HepG2 (cell line): ENCODE measurements around the gene CASP7. TPM values are rescaled to one million over a fixed set of nuclear protein-coding genes. Genes with fewer than 3 reads are reported as not detected.

Source experiments
- ATAC-seq: fragments of 200-7000 bp; cut with Tn5 transposase; 3 replicates; pipeline ENCODE4 v1.9.1; 2020; ENCODE audit warnings: mild to moderate bottlenecking, moderate library complexity
- Bru-seq: library from RNA; stranded (reverse); fragments of 400-500 nt; gene quantifications from one replicate; lab custom pipeline; 2021; lab: Mats Ljungman, UMichigan
- BruChase-seq, 2 experiments: library from RNA; stranded (reverse); fragments of 400-500 nt; gene quantifications; one replicate each; lab custom pipeline; 2021; lab: Mats Ljungman, UMichigan
- BruUV-seq: library from RNA; stranded (reverse); fragments of 400-500 nt; replicated peaks from 2 replicates; lab custom pipeline; 2021; lab: Mats Ljungman, UMichigan
- CTCF ChIA-PET: fragments of 300-600 bp; formaldehyde crosslinking; extraction: SDS; loops from one replicate; lab custom pipeline; 2021; ENCODE audit warnings: low total read pairs, inconsistent platforms, low intra/inter-chr PET ratio; lab: Yijun Ruan, JAX
- POLR2A ChIA-PET: fragments of 350-600 bp; sonication (Branson Sonifier 250); formaldehyde crosslinking; loops from one replicate; lab custom pipeline; 2020; ENCODE audit warnings: antibody characterized with exemption, inconsistent platforms; lab: Yijun Ruan, JAX
- DNase-seq: peaks from one replicate; pipeline ENCODE4 v3.0.0-alpha.2; 2015; ENCODE audit warnings: low spot score
- FAIRE-seq: peaks from 3 replicates; lab custom pipeline; 2011; peaks lifted over from hg19 to GRCh38; lab: Jason Lieb, UNC
- H2AFZ ChIP-seq: one replicate; pipeline ENCODE4 v1.6.1; 2011; ENCODE audit warnings: low read length, inconsistent platforms
- H3K27ac ChIP-seq: fragments of 300-600 bp; 3 replicates; pipeline ENCODE4 v1.8.0; 2011; ENCODE audit warnings: mixed run types, mild to moderate bottlenecking, mixed read lengths, low read length, inconsistent platforms; ENCODE audit not compliant: insufficient read depth; ENCODE audit errors: extremely low read length
- H3K27me3 ChIP-seq, 2 experiments: fragments of 200-600 bp in 1 of 2; 2 replicates in 1 of 2; 3 replicates in 1 of 2; pipeline versions ENCODE4 v1.6.0 to v1.8.0; 2011; ENCODE audit warnings: low read length in 2 of 2, mild to moderate bottlenecking in 2 of 2, moderate library complexity in 2 of 2, inconsistent platforms in 1 of 2; ENCODE audit not compliant: insufficient read depth in 2 of 2, control insufficient read depth in 1 of 2
- H3K36me3 ChIP-seq, 2 experiments: fragments of 200-600 bp in 1 of 2; replicated peaks in 1 of 2; 2 replicates in 1 of 2; 3 replicates in 1 of 2; pipeline versions ENCODE4 v1.5.1 to v1.8.0; 2011; ENCODE audit warnings: low read length in 2 of 2, inconsistent platforms in 1 of 2; ENCODE audit not compliant: insufficient read depth in 2 of 2, control insufficient read depth in 1 of 2
- H3K4me1 ChIP-seq: 2 replicates; pipeline ENCODE4 v1.5.1; 2012; ENCODE audit warnings: low read length, inconsistent platforms; ENCODE audit not compliant: insufficient read depth
- H3K4me2 ChIP-seq: 2 replicates; pipeline ENCODE4 v1.6.0; 2011; ENCODE audit warnings: low read depth, low read length, inconsistent platforms
- H3K4me3 ChIP-seq, 3 experiments: fragments of 200-600 bp in 1 of 3; sonication (generic), shearing (Covaris generic) in 1 of 3; replicated peaks in 1 of 3; 2 replicates each; pipeline ENCODE4 v1.5.1; 2011 to 2016; ENCODE audit warnings: low read length in 3 of 3, inconsistent platforms in 2 of 3, low read depth in 2 of 3, mild to moderate bottlenecking in 2 of 3, control low read depth in 1 of 3, mixed read lengths in 1 of 3; ENCODE audit not compliant: insufficient read depth in 1 of 3
- H3K79me2 ChIP-seq: one replicate; pipeline ENCODE4 v1.6.1; 2011; ENCODE audit warnings: low read length, inconsistent platforms; ENCODE audit not compliant: insufficient read depth
- H3K9ac ChIP-seq: 2 replicates; pipeline ENCODE4 v1.6.0; 2011; ENCODE audit warnings: mild to moderate bottlenecking, low read depth, low read length, inconsistent platforms; ENCODE audit not compliant: insufficient read depth
- H3K9me3 ChIP-seq: 2 replicates; pipeline ENCODE4 v1.5.1; 2012; ENCODE audit warnings: mild to moderate bottlenecking, low read length
- H4K20me1 ChIP-seq: 2 replicates; pipeline ENCODE4 v1.6.0; 2011; ENCODE audit warnings: inconsistent platforms, mild to moderate bottlenecking, low read length, moderate library complexity; ENCODE audit not compliant: insufficient read depth
- ARHGAP35 ChIP-seq: sonication (generic); formaldehyde crosslinking; IDR thresholded peaks from 2 replicates; pipeline ENCODE4 v1.9.0; 2022; ENCODE audit warnings: mild to moderate bottlenecking, inconsistent platforms, moderate library complexity, missing genetic modification reagents, borderline replicate concordance
- ATAD3A ChIP-seq: sonication (generic); formaldehyde crosslinking; IDR thresholded peaks from 2 replicates; pipeline ENCODE4 v1.4.0; 2020; ENCODE audit warnings: missing genetic modification reagents
- ESRRA ChIP-seq: sonication (generic); formaldehyde crosslinking; IDR thresholded peaks from 2 replicates; pipeline ENCODE4 v1.5.1; 2020; ENCODE audit warnings: mild to moderate bottlenecking, low read depth, missing genetic modification reagents
- PAWR ChIP-seq: sonication (generic); formaldehyde crosslinking; IDR thresholded peaks from 2 replicates; pipeline ENCODE4 v1.4.0; 2020; ENCODE audit warnings: missing genetic modification reagents, mild to moderate bottlenecking, borderline replicate concordance
- RBM22 ChIP-seq: fragments of 200-400 bp; formaldehyde crosslinking; optimal IDR thresholded peaks from 2 replicates; pipeline ENCODE3; 2017; ENCODE audit warnings: mild to moderate bottlenecking, low read length, moderate library complexity
- U2AF1 ChIP-seq: fragments of 200-400 bp; formaldehyde crosslinking; optimal IDR thresholded peaks from 2 replicates; pipeline ENCODE3; 2017; ENCODE audit warnings: mild to moderate bottlenecking, low read depth, low read length
- WIZ ChIP-seq: sonication (generic); formaldehyde crosslinking; IDR thresholded peaks from 2 replicates; pipeline ENCODE4 v1.5.1; 2020; ENCODE audit warnings: mild to moderate bottlenecking, missing genetic modification reagents
- ZBTB34 ChIP-seq: sonication (generic); formaldehyde crosslinking; IDR thresholded peaks from 2 replicates; pipeline ENCODE4 v1.8.0; 2022; ENCODE audit warnings: mild to moderate bottlenecking, missing genetic modification reagents
- ZBTB39 ChIP-seq: sonication (generic); formaldehyde crosslinking; IDR thresholded peaks from 2 replicates; pipeline ENCODE4 v1.5.0; 2020; ENCODE audit warnings: missing genetic modification reagents
- ZIK1 ChIP-seq: sonication (generic); formaldehyde crosslinking; IDR thresholded peaks from 2 replicates; pipeline ENCODE4 v1.5.0; 2020; ENCODE audit warnings: mild to moderate bottlenecking, low read depth, missing genetic modification reagents, borderline replicate concordance
- ZNF589 ChIP-seq: sonication (generic); formaldehyde crosslinking; conservative IDR thresholded peaks from 2 replicates; pipeline ENCODE4 v1.8.0; 2022; ENCODE audit warnings: mild to moderate bottlenecking, moderate library complexity, missing genetic modification reagents
- ZNF839 ChIP-seq: sonication (generic); formaldehyde crosslinking; IDR thresholded peaks from 2 replicates; pipeline ENCODE4 v1.4.0; 2020; ENCODE audit warnings: missing genetic modification reagents, mild to moderate bottlenecking, borderline replicate concordance
- WGBS: methylation state at CpG from one replicate; pipeline ENCODE4 v1.1.6; 2017; ENCODE audit warnings: low lambda C conversion rate; 5-methylcytosine and 5-hydroxymethylcytosine counted together
- in situ Hi-C: cut with HindIII; loops from 2 replicates; pipeline ENCODE4 v1.10.0; 2017; ENCODE audit warnings: low pct_unique_long_range_greater_than_20kb; ENCODE audit not compliant: extremely low pct_ligation_motif_present
- intact Hi-C: fragments of 100-400 bp; cut with micrococcal nuclease; formaldehyde crosslinking; loops from one replicate; pipeline ENCODE4 v1.10.0; 2022; ENCODE audit not compliant: unreplicated experiment
- long read RNA-seq, 2 experiments: library from RNA in 1 of 2; library from polyadenylated mRNA in 1 of 2; stranded (forward) in 1 of 2; unstranded in 1 of 2; transcript quantifications; one replicate each; pipeline ENCODE4 v2.0.0, GENCODE V29; 2019 to 2022
- polyA minus RNA-seq, 3 experiments: library from RNA; depleted of rRNA, polyadenylated mRNA; stranded (reverse); fragments of >200 nt; gene quantifications; 2 replicates each; pipeline ENCODE4 v1.2.3, GENCODE V29; 2011; ENCODE audit warnings: low replicate concordance in 1 of 3
- polyA plus RNA-seq, 8 experiments: library from polyadenylated mRNA; depleted of rRNA in 3 of 8; stranded (reverse) in 7 of 8; unstranded in 1 of 8; fragments of >200 nt; fragmentation: Illumina TruSeq in 4 of 8; extraction: Trizol in 4 of 8; gene quantifications; 2 replicates each; pipeline versions ENCODE4 v1.2.1 to v1.2.3, GENCODE V29; 2011 to 2016; ENCODE audit warnings: low read depth in 4 of 8, missing spikeins in 1 of 8, mixed read lengths in 1 of 8; ENCODE audit not compliant: insufficient read depth in 1 of 8
- total RNA-seq, 5 experiments: library from RNA; depleted of rRNA; stranded (reverse); fragments of >200 nt; fragmentation: Illumina TruSeq; extraction: Trizol; gene quantifications; 2 replicates each; pipeline ENCODE4 v1.2.3, GENCODE V29; 2016; ENCODE audit warnings: low read depth in 1 of 5

CASP7 gene
- total RNA-seq (2016; rRNA removed; fragmentation: Illumina TruSeq; extraction: Trizol) (39.3 and 64.6 TPM in 2 replicates), polyA plus RNA-seq (2011; rRNA removed) (11.9 and 12.2 TPM in 2 replicates), polyA minus RNA-seq (2011; rRNA and poly(A)+ RNA removed; ENCODE audit: low replicate concordance) (5.1 and 13.5 TPM in 2 replicates), Bru-seq, nascent RNA (percentile 72 among the genes with signal in this experiment), BruChase-seq, experiment 1, labeled RNA remaining after a 6-hour chase (percentile 70 among the genes with signal in this experiment), BruChase-seq, experiment 2, labeled RNA remaining after a 2-hour chase (percentile 64 among the genes with signal in this experiment)
- total RNA-seq (2016; cell fraction: cytosol; rRNA removed; fragmentation: Illumina TruSeq; extraction: Trizol; ENCODE audit: low read depth), result 4.5 and 5.7 TPM in 2 replicates
- 42.2 and 60.7 TPM in 2 replicates for total RNA-seq (2016; cell fraction: insoluble cytoplasmic fraction; rRNA removed; fragmentation: Illumina TruSeq; extraction: Trizol)
- 17.0 and 19.0 TPM in 2 replicates for total RNA-seq (2016; cell fraction: membrane; rRNA removed; fragmentation: Illumina TruSeq; extraction: Trizol)
- 17.3 and 20.2 TPM in 2 replicates for total RNA-seq (2016; cell fraction: nucleus; rRNA removed; fragmentation: Illumina TruSeq; extraction: Trizol)
- 7.9 and 10.9 TPM in 2 replicates for polyA plus RNA-seq (2011; cell fraction: cytosol; rRNA removed)
- 5.8 and 6.8 TPM in 2 replicates for polyA plus RNA-seq (2011; cell fraction: nucleus; rRNA removed)
- 12.5 and 15.5 TPM in 2 replicates for polyA plus RNA-seq (2012)
- polyA plus RNA-seq (2016; cell fraction: cytosol; fragmentation: Illumina TruSeq; extraction: Trizol; ENCODE audit: low read depth), result 2.1 and 2.3 TPM in 2 replicates
- 53.0 and 56.5 TPM in 2 replicates for polyA plus RNA-seq (2016; cell fraction: insoluble cytoplasmic fraction; fragmentation: Illumina TruSeq; extraction: Trizol; ENCODE audit: low read depth)
- 9.0 and 9.3 TPM in 2 replicates for polyA plus RNA-seq (2016; cell fraction: membrane; fragmentation: Illumina TruSeq; extraction: Trizol; ENCODE audit: low read depth)
- 25.8 and 29.0 TPM in 2 replicates for polyA plus RNA-seq (2016; cell fraction: nucleus; fragmentation: Illumina TruSeq; extraction: Trizol; ENCODE audit: insufficient read depth, low read depth)
- 9.8 and 11.6 TPM in 2 replicates for polyA minus RNA-seq (2011; cell fraction: cytosol; rRNA and poly(A)+ RNA removed)
- 10.3 and 10.8 TPM in 2 replicates for polyA minus RNA-seq (2011; cell fraction: nucleus; rRNA and poly(A)+ RNA removed)
- long read RNA-seq, experiment 1, transcript CASP7-211 (7 exons, 2,467 nt), result minor isoform, 7 of 31 reads
- long read RNA-seq, experiment 1, transcript CASP7-203 (7 exons, 2,377 nt), result major isoform, 19 of 31 reads
- long read RNA-seq, experiment 1, partial matches to known transcripts, result 1 of 31 reads
- long read RNA-seq, experiment 1, other reads (novel, unspliced or antisense), result 4 of 31 reads
- long read RNA-seq, experiment 2, transcript CASP7-203 (7 exons, 2,377 nt), result major isoform, 8 of 29 reads
- long read RNA-seq, experiment 2, partial matches to known transcripts, result 0 of 29 reads
- long read RNA-seq, experiment 2, other reads (novel, unspliced or antisense), result 19 of 29 reads

DNA sequence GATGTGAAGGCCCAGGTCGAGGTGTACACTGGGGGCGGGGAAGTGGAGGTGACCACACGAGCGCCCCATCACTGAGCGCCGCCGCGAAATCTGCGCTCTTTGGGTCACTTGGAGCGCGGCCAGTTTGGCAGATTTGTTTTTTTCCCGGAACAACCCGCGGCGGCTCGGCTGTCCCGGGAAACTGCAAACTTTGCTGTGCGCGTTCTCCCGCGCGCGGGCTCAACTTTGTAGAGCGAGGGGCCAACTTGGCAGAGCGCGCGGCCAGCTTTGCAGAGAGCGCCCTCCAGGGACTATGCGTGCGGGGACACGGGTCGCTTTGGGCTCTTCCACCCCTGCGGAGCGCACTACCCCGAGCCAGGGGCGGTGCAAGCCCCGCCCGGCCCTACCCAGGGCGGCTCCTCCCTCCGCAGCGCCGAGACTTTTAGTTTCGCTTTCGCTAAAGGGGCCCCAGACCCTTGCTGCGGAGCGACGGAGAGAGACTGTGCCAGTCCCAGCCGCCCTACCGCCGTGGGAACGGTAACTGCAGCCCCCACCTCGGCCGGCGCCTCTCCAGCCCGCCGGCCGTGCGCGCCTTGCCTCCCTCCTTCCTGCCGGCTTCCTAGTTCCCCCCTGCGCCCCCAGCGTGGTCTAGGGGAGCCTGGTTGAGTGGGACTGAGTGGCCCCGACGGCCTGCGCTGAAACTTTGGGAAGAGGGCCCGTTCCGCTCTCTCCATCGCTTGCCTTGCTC, at the start of gene CASP7:
Gene CASP7 (plus strand): TSS at position 450 of the 727 bp plus-strand sequence. CDS start 17,582 bp downstream, outside the sequence.
- Histone ChIP-seq H4K20me1 (no peaks in the 10 kb centered on the region), H3K27me3 (no peaks in the 10 kb centered on the region; a peak in 1 of 5 replicates), H3K4me3 (peak within 1 kb of the TSS; percentile 90 to 95 (median 94)), H3K27ac (peak within 1 kb of the TSS; percentile 85), H3K4me2 (peak within 1 kb of the TSS; percentile 95), H3K9me3 (no peaks in the 10 kb centered on the region), H2AFZ (peak within 1 kb of the TSS; percentile 96), H3K9ac (peak within 1 kb of the TSS; percentile 83), H3K4me1 (peaks cover 26% of the 10 kb centered on the region), H3K79me2 (peaks cover 37% of the 10 kb centered on the region), H3K36me3 (no peaks in the 10 kb centered on the region; a peak in 1 of 5 replicates)
- WGBS, result under 1% methylated on average over 31 of the region's 68 CpGs
- in situ Hi-C loops (no loop called here), intact Hi-C loops (loop anchor here (5.0 kb wide), 1 partner anchor 1448 kb away; no protein-coding TSS in a partner anchor)
- CTCF ChIA-PET, result no interaction called here
- DNase-seq, result peak; percentile 83
- FAIRE-seq, result no peak
- no TSS peak for BruUV-seq
- POLR2A ChIA-PET, result no interaction called here
- peak; percentile 96 for ATAC-seq
- TF ChIP-seq PAWR (CRISPR knock-in tag) (no peak), ZNF839 (CRISPR knock-in tag) (no peak), ZNF589 (CRISPR knock-in tag) (no peak; the same call in 1 of the 2 replicates), RBM22 (no peak), ATAD3A (CRISPR knock-in tag) (no peak), WIZ (CRISPR knock-in tag) (no peak), ZBTB39 (CRISPR knock-in tag) (no peak), ARHGAP35 (CRISPR knock-in tag) (no peak), ZBTB34 (no peak), ESRRA (CRISPR knock-in tag) (no peak), ZIK1 (CRISPR knock-in tag) (no peak; the same call in 1 of the 2 replicates), U2AF1 (peak; percentile 24)
